OCI-LY3 (cell line): ENCODE measurements around the gene RBM46.

Source experiments
- H2AFZ ChIP-seq: fragments of 200-600, 300-600 bp; shearing (Covaris generic); 2 replicates; pipeline ENCODE4 v1.6.0; 2014; ENCODE audit warnings: antibody characterized with exemption, low read depth, low read length
- H3K27ac ChIP-seq: fragments of 200-600, 300-600 bp; sonication (generic); 2 replicates; pipeline ENCODE4 v1.5.1; 2014; ENCODE audit warnings: mild to moderate bottlenecking, low read length, moderate library complexity, mixed read lengths
- H3K27me3 ChIP-seq: fragments of 200-600, 300-600 bp; sonication (generic); 2 replicates; pipeline ENCODE4 v1.6.1; 2014; ENCODE audit warnings: low read depth, low read length, mixed read lengths
- H3K36me3 ChIP-seq: fragments of 200-600, 300-600 bp; sonication (generic); replicated peaks from 2 replicates; pipeline ENCODE3; 2014; ENCODE audit warnings: low read depth, low read length, mixed read lengths
- H3K4me1 ChIP-seq: fragments of 300-600, 200-600 bp; sonication (generic); 2 replicates; pipeline ENCODE4 v1.6.1; 2014; ENCODE audit warnings: low read length, mixed read lengths
- H3K4me2 ChIP-seq: fragments of 200-600, 300-600 bp; sonication (generic); 2 replicates; pipeline ENCODE4 v1.6.1; 2014; ENCODE audit warnings: low read length, mixed read lengths
- H3K4me3 ChIP-seq: fragments of 300-600, 200-600 bp; sonication (generic); 2 replicates; pipeline ENCODE4 v1.5.1; 2014; ENCODE audit warnings: antibody characterized with exemption, mild to moderate bottlenecking, low read length, moderate library complexity
- H3K79me2 ChIP-seq: fragments of 300-600, 200-600 bp; shearing (Covaris generic); 2 replicates; pipeline ENCODE4 v1.6.1; 2014; ENCODE audit warnings: mild to moderate bottlenecking, low read length, mixed read lengths
- H3K9ac ChIP-seq: fragments of 300-600, 200-600 bp; shearing (Covaris generic); 2 replicates; pipeline ENCODE4 v1.6.0; 2014; ENCODE audit warnings: mild to moderate bottlenecking, low read length, moderate library complexity
- H3K9me3 ChIP-seq: fragments of 200-600, 300-600 bp; shearing (Covaris generic); 2 replicates; pipeline ENCODE4 v1.6.1; 2014; ENCODE audit warnings: low read length, mixed read lengths; ENCODE audit not compliant: insufficient read depth
- H4K20me1 ChIP-seq: fragments of 200-600, 300-600 bp; sonication (generic); 2 replicates; pipeline ENCODE4 v1.6.1; 2016; ENCODE audit warnings: low read length, mixed read lengths; ENCODE audit not compliant: insufficient read depth
- CTCF ChIP-seq: fragments of 200-600, 300-600 bp; sonication (generic); IDR thresholded peaks from 2 replicates; pipeline ENCODE4 v1.5.1; 2014; ENCODE audit warnings: antibody characterized with exemption, low read length, low read depth
- EZH2phosphoT487 ChIP-seq: fragments of 200-600 bp; shearing (Covaris generic); IDR thresholded peaks from 2 replicates; pipeline ENCODE4 v1.6.1; 2018; ENCODE audit warnings: antibody characterized with exemption, mixed run types, low read depth

Gene RBM46

GRCh38 chr4:154760895-154761294, 20.2 kb upstream of the RBM46 start:
- H3K4me3 ChIP-seq = no peak overlapping the region

GRCh38 chr4:154778264-154778663, 2.8 kb upstream of the RBM46 start:
- H3K79me2 ChIP-seq = no peaks in the 10 kb centered on the region
- no peaks in the 10 kb centered on the region for H4K20me1 ChIP-seq
- H3K4me3 ChIP-seq = no peak overlapping the region
- TF ChIP-seq EZH2phosphoT487 (no peak), CTCF (no peak)
- no peak overlapping the region for H2AFZ ChIP-seq
- H3K4me2 ChIP-seq = no peak overlapping the region
- no peaks in the 10 kb centered on the region for H3K36me3 ChIP-seq
- no peak overlapping the region for H3K27ac ChIP-seq
- no peaks in the 10 kb centered on the region for H3K4me1 ChIP-seq
- H3K27me3 ChIP-seq = no peaks in the 10 kb centered on the region
- H3K9me3 ChIP-seq = no peaks in the 10 kb centered on the region
- H3K9ac ChIP-seq = no peak overlapping the region

More at GRCh38 chr4:154760895-154761294, 20.2 kb upstream of the RBM46 start:
- H3K27me3 ChIP-seq = peaks cover 2% of the 10 kb centered on the region; the same call in 1 of the 2 replicates
- H3K4me2 ChIP-seq = no peak overlapping the region
- no peak overlapping the region for H2AFZ ChIP-seq
- H3K9me3 ChIP-seq = no peaks in the 10 kb centered on the region
- no peaks in the 10 kb centered on the region for H3K4me1 ChIP-seq
- no peak for TF ChIP-seq EZH2phosphoT487
- TF ChIP-seq CTCF = no peak
- no peak overlapping the region for H3K27ac ChIP-seq
- H3K36me3 ChIP-seq = no peaks in the 10 kb centered on the region
- H3K79me2 ChIP-seq = no peaks in the 10 kb centered on the region
- H3K9ac ChIP-seq = no peak overlapping the region
- H4K20me1 ChIP-seq = no peaks in the 10 kb centered on the region

GRCh38 chr4:154779362-154779947, 1.6 kb upstream of the RBM46 start:
- H3K9me3 ChIP-seq = no peaks in the 10 kb centered on the region
- no peaks in the 10 kb centered on the region for H3K79me2 ChIP-seq
- TF ChIP-seq CTCF = peak; percentile 63
- no peak for TF ChIP-seq EZH2phosphoT487
- H3K4me3 ChIP-seq = no peak overlapping the region
- H3K4me2 ChIP-seq = no peak overlapping the region
- H3K9ac ChIP-seq = no peak overlapping the region
- no peak overlapping the region for H3K27ac ChIP-seq
- no peaks in the 10 kb centered on the region for H3K4me1 ChIP-seq
- H3K36me3 ChIP-seq = no peaks in the 10 kb centered on the region
- no peaks in the 10 kb centered on the region for H3K27me3 ChIP-seq
- H2AFZ ChIP-seq = no peak overlapping the region
- H4K20me1 ChIP-seq = no peaks in the 10 kb centered on the region

GRCh38 chr4:154781983-154782293, 866 bp downstream of the RBM46 start:
- Histone ChIP-seq H3K79me2 (no peaks in the 10 kb centered on the region), H3K27ac (no peak overlapping the region), H3K9me3 (no peaks in the 10 kb centered on the region), H3K36me3 (no peaks in the 10 kb centered on the region), H3K4me3 (no peak overlapping the region), H4K20me1 (no peaks in the 10 kb centered on the region), H3K27me3 (no peaks in the 10 kb centered on the region), H3K9ac (no peak overlapping the region), H3K4me1 (no peaks in the 10 kb centered on the region), H2AFZ (no peak overlapping the region), H3K4me2 (no peak overlapping the region)
- TF ChIP-seq EZH2phosphoT487 (no peak), CTCF (no peak)
